Breast epithelium (tissue), 4 donors: ENCODE data around the gene ETNK1. TPM values are rescaled to one million over a fixed set of nuclear protein-coding genes. Genes with fewer than 3 reads are reported as not detected.
A peak's percentile ranks its signal among the peaks of the same experiment; 100 is the strongest.
"Not testable (repeated sequence)": the region's sequence is repeated elsewhere in the genome, so short reads cannot be mapped to it uniquely, and the experiment has no call there.

ENCODE experiments used
- DNase-seq, 2 donors: peaks; one replicate each; pipeline ENCODE4 v3.0.0-alpha.2; 2019; ENCODE audit warnings: low spot score in 2 of 2
- H3K27ac ChIP-seq, 2 donors: fragments of 200-600 bp; sonication (generic) in 1 of 2; one replicate each; pipeline ENCODE4 v1.5.1; 2016 to 2019; ENCODE audit warnings: mild to moderate bottlenecking in 1 of 2
- H3K27me3 ChIP-seq, 2 donors: fragments of 200-600 bp; sonication (generic) in 1 of 2; one replicate each; pipeline versions ENCODE4 v1.5.1 to v1.6.0; 2017 to 2019; ENCODE audit warnings: control low read depth in 1 of 2, mild to moderate bottlenecking in 1 of 2
- H3K36me3 ChIP-seq: fragments of 200-600 bp; one replicate; pipeline ENCODE4 v1.5.1; 2019
- H3K4me1 ChIP-seq, 2 donors: fragments of 200-600 bp; sonication (generic); one replicate each; pipeline ENCODE4 v1.5.1; 2016 to 2019; ENCODE audit warnings: control low read depth in 1 of 2
- H3K4me3 ChIP-seq, 3 donors: fragments of 200-600 bp; sonication (generic); 1 replicate in 2 of 3; 2 replicates in 1 of 3; pipeline ENCODE4 v1.5.1; 2016 to 2019; ENCODE audit warnings: mild to moderate bottlenecking in 3 of 3, moderate library complexity in 2 of 3
- H3K9me3 ChIP-seq, 2 donors: fragments of 200-600 bp; sonication (generic) in 1 of 2; one replicate each; pipeline ENCODE4 v1.5.1; 2016 to 2019; ENCODE audit warnings: control low read depth in 1 of 2
- POLR2A ChIP-seq: fragments of 450-650 bp; IDR thresholded peaks from one replicate; pipeline ENCODE4 v1.6.1; 2016; ENCODE audit warnings: antibody characterized with exemption, mild to moderate bottlenecking, moderate library complexity
- POLR2AphosphoS5 ChIP-seq, 3 donors: sonication (generic); formaldehyde crosslinking; IDR thresholded peaks; one replicate each; pipeline ENCODE4 v1.6.1; 2017; ENCODE audit warnings: antibody characterized with exemption in 3 of 3
- intact Hi-C: fragments of 100-400 bp; cut with DNase I; formaldehyde crosslinking; loops from one replicate; pipeline ENCODE4 v1.15.1; 2023; ENCODE audit warnings: low total_unique reads
- total RNA-seq, 3 donors: library from RNA; depleted of rRNA; stranded (reverse); fragments of >200 nt; gene quantifications; one replicate each; pipeline ENCODE4 v1.1.0, GENCODE V29; 2016
- TF ChIP-seq, protein P1 (sequence below), 3 donors: fragments of 450-650 bp; IDR thresholded peaks; one replicate each; pipeline ENCODE4 v1.5.1; 2016 to 2017; ENCODE audit warnings: antibody characterized with exemption in 3 of 3, mild to moderate bottlenecking in 3 of 3, moderate library complexity in 3 of 3

ETNK1 gene
- total RNA-seq, 3 donors from 2014 or later, result 26.2 to 67.0 (median 44.6) TPM

DNA sequence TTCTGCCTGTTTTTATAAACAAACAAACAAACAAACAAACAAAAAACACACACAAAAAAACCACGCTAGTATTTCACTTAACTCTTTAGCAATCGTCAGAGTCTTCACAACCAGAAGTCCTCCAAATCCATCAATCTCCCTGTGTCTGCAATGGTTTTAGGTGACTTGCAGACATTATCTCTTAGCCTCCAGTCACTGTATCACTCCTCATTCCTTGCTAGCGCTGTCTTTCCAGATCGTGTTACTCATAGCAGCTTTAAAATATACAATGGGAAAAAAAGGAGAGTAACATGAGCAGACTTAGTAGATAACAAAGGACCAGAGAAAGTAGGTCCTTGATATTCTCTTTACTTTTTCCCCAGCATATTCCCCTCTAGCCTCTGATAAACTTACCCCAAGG is 15.5 kb upstream of the ETNK1 start:
- Histone ChIP-seq H3K27ac (no peak overlapping the region), H3K27me3 (no peaks in the 10 kb centered on the region), H3K36me3 (no peaks in the 10 kb centered on the region), H3K4me1 (no peaks in the 10 kb centered on the region), H3K4me3 (no peak overlapping the region), H3K9me3 (peaks cover 13 to 19% of the 10 kb centered on the region in 2 donors)
- no peak for TF ChIP-seq POLR2A
- TF ChIP-seq, protein P1, sequence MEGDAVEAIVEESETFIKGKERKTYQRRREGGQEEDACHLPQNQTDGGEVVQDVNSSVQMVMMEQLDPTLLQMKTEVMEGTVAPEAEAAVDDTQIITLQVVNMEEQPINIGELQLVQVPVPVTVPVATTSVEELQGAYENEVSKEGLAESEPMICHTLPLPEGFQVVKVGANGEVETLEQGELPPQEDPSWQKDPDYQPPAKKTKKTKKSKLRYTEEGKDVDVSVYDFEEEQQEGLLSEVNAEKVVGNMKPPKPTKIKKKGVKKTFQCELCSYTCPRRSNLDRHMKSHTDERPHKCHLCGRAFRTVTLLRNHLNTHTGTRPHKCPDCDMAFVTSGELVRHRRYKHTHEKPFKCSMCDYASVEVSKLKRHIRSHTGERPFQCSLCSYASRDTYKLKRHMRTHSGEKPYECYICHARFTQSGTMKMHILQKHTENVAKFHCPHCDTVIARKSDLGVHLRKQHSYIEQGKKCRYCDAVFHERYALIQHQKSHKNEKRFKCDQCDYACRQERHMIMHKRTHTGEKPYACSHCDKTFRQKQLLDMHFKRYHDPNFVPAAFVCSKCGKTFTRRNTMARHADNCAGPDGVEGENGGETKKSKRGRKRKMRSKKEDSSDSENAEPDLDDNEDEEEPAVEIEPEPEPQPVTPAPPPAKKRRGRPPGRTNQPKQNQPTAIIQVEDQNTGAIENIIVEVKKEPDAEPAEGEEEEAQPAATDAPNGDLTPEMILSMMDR (IDR thresholded peaks at IDR 0.05), result no peak
- no peak for TF ChIP-seq POLR2AphosphoS5 (IDR thresholded peaks at IDR 0.05)
- intact Hi-C loops, result no loop called here
- no peak for DNase-seq

DNA sequence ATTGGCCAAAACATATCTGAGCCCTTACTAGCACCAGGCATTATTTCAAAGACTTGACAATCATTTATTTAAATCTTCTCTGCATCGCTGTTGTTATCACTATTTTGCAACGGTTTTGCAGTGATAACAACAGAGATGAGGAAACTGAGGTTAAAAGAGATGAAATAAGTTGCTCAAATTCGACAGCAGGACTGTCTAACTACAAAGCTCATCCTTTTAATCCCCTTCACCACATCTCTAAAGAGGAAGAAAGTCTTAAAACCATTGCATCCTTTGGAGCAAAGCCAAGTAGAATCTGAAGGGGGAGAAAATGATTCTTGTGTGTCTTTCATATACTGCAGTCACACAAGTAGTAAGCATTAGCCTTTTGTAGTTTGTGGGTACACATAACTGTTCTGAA is 14.8 kb upstream of the ETNK1 start:
- TF ChIP-seq, protein P1 (IDR thresholded peaks at IDR 0.05), result no peak
- no peak for TF ChIP-seq POLR2A
- no peak for TF ChIP-seq POLR2AphosphoS5 (IDR thresholded peaks at IDR 0.05)
- Histone ChIP-seq H3K36me3 (no peaks in the 10 kb centered on the region), H3K27me3 (no peaks in the 10 kb centered on the region), H3K9me3 (peaks cover 13 to 19% of the 10 kb centered on the region in 2 donors), H3K4me3 (no peak overlapping the region), H3K4me1 (no peaks in the 10 kb centered on the region), H3K27ac (no peak overlapping the region)
- DNase-seq, result no peak
- intact Hi-C loops, result no loop called here

GRCh38 chr12:22612822-22613221 is 12.1 kb upstream of the ETNK1 start:
- DNase-seq, intact Hi-C loops, H3K36me3 ChIP-seq, H3K27me3 ChIP-seq, H3K4me1 ChIP-seq, H3K4me3 ChIP-seq, H3K27ac ChIP-seq: not testable (repeated sequence)
- H3K9me3 ChIP-seq, result peaks cover 17 to 19% of the 10 kb centered on the region in 2 donors

DNA sequence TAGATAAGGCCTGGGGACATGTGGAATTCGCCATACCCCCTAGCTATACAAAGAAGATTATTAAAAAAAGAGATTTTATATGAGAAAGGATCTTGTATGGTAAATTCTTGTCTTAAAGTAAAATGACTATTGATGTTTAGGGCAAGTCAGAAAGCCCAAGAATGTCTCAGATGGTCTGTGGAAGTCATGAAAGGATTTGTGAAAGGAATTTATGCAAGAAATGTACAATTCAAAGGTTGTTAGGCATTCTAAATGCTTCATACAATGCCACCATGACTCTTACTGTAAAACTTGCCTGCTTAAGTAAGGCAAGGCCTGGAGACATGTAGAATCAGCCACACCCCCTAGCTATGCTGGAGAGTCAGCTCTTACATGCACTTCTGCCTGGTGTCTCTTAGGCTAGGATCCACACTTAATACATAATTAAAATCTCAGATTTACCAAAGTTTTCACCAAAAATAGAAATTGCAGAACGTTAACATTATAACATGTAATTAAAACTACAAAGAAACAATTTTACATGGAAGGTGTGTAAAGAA is 8.9 kb upstream of the ETNK1 start:
- no peaks in the 10 kb centered on the region for H3K36me3 ChIP-seq
- no peak overlapping the region for H3K4me3 ChIP-seq
- no peak overlapping the region for H3K27ac ChIP-seq
- no peaks in the 10 kb centered on the region for H3K27me3 ChIP-seq
- TF ChIP-seq, protein P1 (IDR thresholded peaks at IDR 0.05), result no peak
- TF ChIP-seq POLR2A, result no peak
- no peak for TF ChIP-seq POLR2AphosphoS5 (IDR thresholded peaks at IDR 0.05)
- no peak for DNase-seq
- intact Hi-C loops, result no loop called here
- H3K9me3 ChIP-seq, result peaks cover 19 to 25% of the 10 kb centered on the region in 2 donors
- no peaks in the 10 kb centered on the region for H3K4me1 ChIP-seq

- TF ChIP-seq POLR2A (no peak), POLR2AphosphoS5 (IDR thresholded peaks at IDR 0.05) (no peak)
- TF ChIP-seq, protein P1 (IDR thresholded peaks at IDR 0.05), result no peak
- H3K36me3 ChIP-seq, result no peaks in the 10 kb centered on the region
- H3K27me3 ChIP-seq, result no peaks in the 10 kb centered on the region
- peaks cover 15 to 24% of the 10 kb centered on the region in 2 donors for H3K9me3 ChIP-seq
- H3K27ac ChIP-seq, result no peak overlapping the region
- no peak for DNase-seq
- intact Hi-C loops, result no loop called here
- no peaks in the 10 kb centered on the region for H3K4me1 ChIP-seq
- H3K4me3 ChIP-seq, result no peak overlapping the region
These were observed 7.3 kb upstream of the ETNK1 start for GRCh38 chr12:22617630-22618029.

GRCh38 chr12:22624548-22624869 is 462 bp upstream of the ETNK1 start:
- TF ChIP-seq POLR2AphosphoS5 (IDR thresholded peaks at IDR 0.05), result no peak
- no peak for TF ChIP-seq POLR2A
- TF ChIP-seq, protein P1 (IDR thresholded peaks at IDR 0.05), result no peak
- Histone ChIP-seq H3K9me3 (no peaks in the 10 kb centered on the region), H3K36me3 (no peaks in the 10 kb centered on the region), H3K4me1 (no peaks in the 10 kb centered on the region), H3K27me3 (no peaks in the 10 kb centered on the region), H3K4me3 (peak overlapping the region; percentile 87 to 97 (median 89)), H3K27ac (peak overlapping the region; percentile 98 to 100)
- intact Hi-C loops, result no loop called here
- DNase-seq, result no peak
